Limb (tissue), 2 donors: ENCODE data around the gene DMD.
"Not testable (repeated sequence)": the region's sequence is repeated elsewhere in the genome, so short reads cannot be mapped to it uniquely, and the experiment has no call there.

Experiments
- DNase-seq, 2 donors: peaks; one replicate each; pipeline ENCODE4 v3.0.0-alpha.2; 2016; ENCODE audit errors: extremely low spot score in 2 of 2

DMD gene

DNA sequence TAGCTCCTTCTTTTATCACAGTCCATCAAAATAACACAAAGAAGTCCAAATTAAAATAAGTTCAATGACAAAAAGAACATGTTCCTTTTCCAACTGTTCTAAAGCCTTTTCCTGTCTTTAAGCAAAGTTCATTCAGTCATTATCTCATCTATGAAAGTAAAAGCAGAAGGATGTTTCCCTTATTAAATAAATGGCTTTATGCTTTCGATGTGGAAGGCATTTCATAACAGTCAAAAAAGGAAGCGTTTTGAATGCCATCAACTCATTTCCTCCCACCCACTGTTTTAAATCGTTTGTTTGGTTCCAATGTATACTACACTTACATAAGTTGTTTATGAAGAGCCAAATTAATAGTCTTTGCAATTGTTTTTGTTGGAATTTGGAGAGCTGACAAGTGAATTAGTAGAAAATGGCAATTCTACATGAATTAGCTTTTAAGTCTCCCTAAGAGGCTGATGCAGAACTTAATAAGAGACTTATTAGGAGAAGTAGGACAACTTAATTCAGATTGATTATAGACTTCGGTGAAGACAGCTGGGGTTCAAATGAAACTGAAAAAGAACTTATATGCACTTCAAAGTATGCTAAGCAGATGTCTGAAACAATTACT lies 1746.9 kb downstream of the DMD start:
- DNase-seq, result no peak

GRCh38 chrX:31461266-31461665 lies 1750.1 kb downstream of the DMD start:
- DNase-seq, result no peak

GRCh38 chrX:31459361-31459760 lies 1752.0 kb downstream of the DMD start:
- DNase-seq, result no peak

- no peak for DNase-seq
Measured at GRCh38 chrX:31449965-31450364, 1761.4 kb downstream of the DMD start.

DNA sequence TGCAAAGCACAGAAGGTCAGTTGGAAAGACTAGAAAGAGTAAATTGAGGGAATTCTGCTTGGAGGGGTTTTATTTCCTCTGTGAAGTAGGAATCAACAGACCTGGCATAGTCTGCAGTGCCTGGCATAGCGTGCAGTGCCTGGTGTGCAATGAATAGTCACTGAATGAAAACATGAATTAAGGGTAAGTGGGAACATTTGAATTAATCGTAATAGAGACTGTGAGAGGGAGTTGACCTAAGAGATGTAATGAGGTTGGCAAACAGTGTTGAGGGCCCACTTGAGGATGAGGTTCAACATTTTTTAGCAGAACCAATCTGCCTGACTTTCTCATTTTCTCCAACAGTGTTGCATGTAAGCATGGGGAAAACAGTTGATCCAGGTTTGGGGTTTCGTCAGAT lies 1762.3 kb downstream of the DMD start:
- no peak for DNase-seq

DNA sequence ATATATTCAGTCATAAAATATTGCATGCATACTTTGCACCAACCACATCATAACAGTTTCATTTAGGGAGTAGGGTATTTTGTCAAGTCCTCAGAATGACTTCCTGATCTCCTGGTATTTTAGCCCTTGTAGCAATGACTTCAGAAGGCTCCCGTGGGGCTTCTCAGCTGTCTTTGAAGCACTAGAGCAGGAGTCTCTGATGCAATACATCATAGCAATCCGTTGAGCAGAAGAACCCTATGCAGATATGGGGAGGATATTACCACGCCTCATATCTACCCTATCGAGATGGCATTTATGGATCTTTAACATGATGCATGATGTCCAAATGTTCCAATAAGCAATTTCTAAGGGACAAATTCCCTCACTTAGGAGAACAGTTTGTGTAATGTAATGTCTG lies 1765.8 kb downstream of the DMD start:
- no peak for DNase-seq

- DNase-seq, result no peak
Measured at GRCh38 chrX:31443654-31444053, 1767.7 kb downstream of the DMD start.

DNA sequence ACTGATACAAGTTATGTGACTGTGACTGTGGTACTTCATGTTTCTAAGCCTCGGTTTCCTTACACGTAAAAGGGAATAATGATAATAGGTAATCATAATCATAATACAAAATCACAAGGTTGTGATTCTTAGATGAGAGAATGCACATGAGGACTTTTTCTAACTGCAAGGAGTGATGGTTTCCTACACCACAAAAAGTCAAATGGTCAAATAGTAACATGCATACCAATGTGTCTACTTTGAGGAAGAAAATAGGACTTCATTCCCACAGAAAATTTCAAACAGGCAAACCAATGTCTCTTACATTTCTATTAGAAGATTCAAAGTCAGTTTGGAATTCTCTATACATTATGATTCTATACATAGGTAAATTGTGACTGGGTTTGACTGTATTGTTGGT lies 1770.8 kb downstream of the DMD start:
- no peak for DNase-seq

GRCh38 chrX:31436424-31436823 lies 1774.9 kb downstream of the DMD start:
- no peak for DNase-seq

DNA sequence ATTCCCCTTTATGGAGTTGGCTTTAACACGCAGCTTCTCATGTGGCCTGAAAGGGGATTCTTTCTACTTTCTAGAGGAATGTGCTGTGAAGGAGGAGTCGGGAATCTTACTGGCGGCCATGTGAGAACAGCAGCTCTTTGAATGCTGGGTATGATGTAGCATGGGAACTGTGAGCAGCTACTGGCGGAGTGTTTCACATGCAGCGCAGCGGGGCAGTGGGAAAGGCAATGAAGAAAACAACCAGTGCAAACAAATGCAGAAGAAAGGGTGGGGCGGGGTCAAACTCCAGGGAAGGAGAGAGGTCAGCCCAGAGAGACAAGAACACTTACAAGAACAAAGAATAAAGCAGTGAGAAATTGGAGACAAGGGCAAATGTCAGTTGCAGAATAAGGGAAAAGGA lies 1775.8 kb downstream of the DMD start:
- DNase-seq, result peak; percentile 36

GRCh38 chrX:31433856-31434255 lies 1777.5 kb downstream of the DMD start:
- DNase-seq, result no peak

- DNase-seq, result no peak
Measured at GRCh38 chrX:31429915-31430314, 1781.4 kb downstream of the DMD start.

DNA sequence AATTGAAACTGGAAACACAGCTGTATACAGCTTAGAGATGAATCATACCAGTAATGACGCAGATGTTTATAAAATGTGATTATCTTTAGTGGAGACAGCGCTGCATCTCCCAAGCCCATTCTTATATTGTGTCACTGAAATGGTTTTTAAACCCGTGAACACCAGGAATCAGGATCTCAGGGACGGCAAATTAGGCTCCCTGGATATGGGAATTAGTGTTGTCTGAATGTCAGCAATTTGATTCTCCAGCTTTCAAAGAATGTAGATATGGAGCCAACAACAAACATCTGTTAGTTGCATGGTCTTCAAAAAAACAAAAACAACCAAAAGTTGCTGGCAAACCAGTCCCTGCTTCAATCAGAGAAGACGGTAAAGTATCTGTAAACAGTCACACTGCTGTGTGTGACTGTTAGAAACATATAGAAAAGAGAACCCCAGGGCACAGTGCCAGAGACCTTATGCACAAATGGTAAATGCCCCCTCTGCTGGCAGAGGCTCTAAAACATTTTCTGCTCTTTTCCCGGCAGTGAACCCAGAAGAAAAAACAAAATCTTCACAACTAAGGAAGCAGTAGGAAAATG lies 1787.7 kb downstream of the DMD start:
- peak; percentile 47 to 63 for DNase-seq

DNA sequence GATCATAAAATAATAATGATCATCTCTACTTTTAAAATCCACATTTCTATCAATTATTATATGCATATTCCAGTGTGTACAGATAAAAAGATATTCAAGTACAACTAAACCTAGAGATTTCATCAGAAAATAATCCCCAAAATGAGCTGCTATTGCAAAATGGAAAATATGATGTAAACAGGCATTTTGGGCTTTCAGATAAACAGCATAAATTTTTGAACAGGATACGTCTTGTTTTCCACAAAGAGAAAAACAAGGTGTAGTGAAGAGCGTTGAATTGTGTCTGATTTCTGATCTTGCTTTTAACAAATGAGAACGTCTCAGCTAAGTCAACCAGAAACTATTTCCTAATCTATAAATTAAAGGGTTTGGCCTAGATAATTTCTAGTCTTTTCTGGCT lies 1789.9 kb downstream of the DMD start:
- DNase-seq, result no peak

DNA sequence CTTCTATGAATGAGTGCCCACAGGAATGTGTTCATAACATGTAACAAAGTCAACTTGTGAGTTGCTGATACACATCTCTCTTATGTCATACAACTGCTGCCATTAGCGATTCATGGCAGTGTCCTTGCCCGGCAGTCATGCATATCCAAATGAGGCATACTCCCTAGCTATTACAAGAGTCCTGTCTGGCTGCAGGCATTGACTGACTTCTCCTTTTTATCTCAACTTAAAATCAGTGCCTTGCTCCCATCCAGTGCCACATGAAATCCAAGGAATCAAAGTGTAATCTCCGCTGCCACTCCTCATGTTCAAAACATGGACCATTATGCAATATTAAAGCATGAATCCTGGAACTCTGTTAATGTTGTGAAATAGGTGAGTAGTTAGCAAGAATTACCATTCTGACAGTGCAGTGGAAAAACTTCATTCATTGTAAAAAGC lies 1790.6 kb downstream of the DMD start:
- no peak for DNase-seq

- no peak for DNase-seq
Measured at GRCh38 chrX:31420302-31420701, 1791.0 kb downstream of the DMD start.

GRCh38 chrX:31397119-31397518 lies 1814.2 kb downstream of the DMD start:
- no peak for DNase-seq

DNA sequence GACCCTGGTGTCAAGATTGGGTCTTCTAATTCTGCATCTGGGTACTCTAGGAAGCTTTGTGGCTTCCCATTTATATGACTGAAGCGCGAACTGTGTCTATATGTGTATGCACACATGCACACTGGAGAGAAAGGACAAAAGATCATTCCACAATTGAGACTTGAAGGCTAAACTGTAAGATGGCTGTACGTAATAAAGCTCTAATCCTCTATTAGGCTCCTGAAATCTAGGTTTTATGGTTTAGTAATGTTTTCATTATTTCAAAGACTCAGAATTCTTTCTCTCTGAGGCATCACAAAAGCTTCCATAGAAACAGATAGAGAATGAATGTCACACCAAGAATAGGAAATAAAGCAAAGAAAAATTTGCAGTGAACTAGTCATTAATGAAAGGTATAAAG lies 1818.8 kb downstream of the DMD start:
- DNase-seq, result no peak

DNA sequence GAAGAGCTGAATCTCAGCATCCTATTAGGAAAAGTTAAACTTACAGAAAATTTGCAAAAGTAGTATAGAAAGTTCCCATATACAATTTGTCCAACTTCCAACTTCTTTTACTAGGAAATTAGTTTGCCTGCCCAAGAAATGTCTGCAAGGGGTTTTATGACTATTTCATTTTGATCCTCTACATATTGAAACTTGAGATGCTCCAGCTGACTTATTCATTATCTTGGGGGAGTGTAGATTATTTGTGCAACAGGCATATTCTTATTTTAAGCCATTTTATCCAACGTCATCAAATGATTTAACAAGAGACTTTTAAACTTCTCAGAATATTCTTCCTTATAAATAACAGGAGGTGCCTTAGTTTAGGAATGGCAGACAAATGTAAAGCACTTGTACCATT lies 1822.4 kb downstream of the DMD start:
- peak in 1 of 2 donors; percentile 8 for DNase-seq

DNA sequence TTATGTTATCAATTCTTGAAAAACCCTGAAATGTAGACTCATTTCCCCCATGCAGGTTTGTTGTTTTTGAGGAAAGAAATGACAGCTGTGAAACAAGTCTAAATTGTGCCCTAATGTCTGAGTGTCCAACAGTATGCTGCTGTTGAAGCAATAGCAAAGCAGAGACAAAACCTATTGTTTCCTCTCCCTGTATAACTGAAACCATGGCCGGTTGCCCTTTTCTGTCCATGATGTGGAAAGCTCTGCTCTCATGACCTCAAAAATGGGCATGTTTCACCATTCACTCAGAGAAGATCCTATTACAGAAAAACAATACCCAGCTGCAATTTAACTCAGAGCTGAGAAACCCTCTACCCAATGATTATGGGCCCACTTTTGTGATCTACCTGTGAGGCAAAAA lies 1826.9 kb downstream of the DMD start:
- DNase-seq, result no peak

GRCh38 chrX:31383991-31384390 lies 1827.4 kb downstream of the DMD start:
- no peak for DNase-seq

GRCh38 chrX:31378973-31379372 lies 1832.4 kb downstream of the DMD start:
- not testable (repeated sequence) for DNase-seq

- DNase-seq, result not testable (repeated sequence)
Measured at GRCh38 chrX:31377821-31378220, 1833.5 kb downstream of the DMD start.
